ENCODE results near the gene PITX3. TPM values are rescaled to one million over a fixed set of nuclear protein-coding genes. Genes with fewer than 3 reads are reported as not detected.
A peak's percentile ranks its signal among the peaks of the same experiment; 100 is the strongest.

PITX3 gene
- total and polyA plus RNA-seq, 9 of the 15 experiments (the other 6 are each of a cell fraction or from before 2014, with no cell fraction given): 0.30 to 0.98 (median 0.95) TPM; not detected in 6

DNA sequence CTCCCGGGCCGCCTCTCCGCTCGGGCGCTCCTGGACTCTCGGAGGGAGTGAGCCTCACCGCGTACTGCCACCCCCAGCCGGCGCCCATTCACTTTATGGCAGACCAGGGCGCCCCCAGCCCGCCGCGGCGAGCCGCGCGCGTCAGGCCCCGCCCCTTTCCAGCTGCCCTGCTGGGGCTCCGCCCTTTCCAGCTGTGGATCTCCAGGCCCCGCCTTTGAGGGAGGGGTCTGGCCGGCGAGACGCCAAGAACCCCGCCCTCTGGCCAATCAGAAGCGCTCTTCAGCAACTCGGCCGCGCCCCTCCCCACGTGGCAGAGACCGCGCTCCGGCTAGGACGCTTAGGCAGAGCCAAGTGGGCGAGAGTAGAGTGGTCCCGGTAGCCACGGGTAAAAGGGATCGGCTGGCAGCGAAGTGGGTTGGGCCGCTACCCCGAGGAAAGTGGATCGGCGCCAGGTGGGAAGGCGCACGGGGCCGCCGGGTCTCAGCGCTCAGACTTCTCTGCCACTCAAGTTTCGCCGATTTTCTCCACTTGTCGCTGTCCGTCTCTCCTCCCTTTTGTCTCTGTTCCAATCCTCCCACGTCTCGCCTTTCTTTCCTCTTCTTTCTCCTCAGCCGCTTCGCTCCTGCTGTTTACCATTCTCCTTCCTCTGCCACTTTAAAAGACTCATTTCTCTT is at the start of gene PITX3 (continued):
- TF ChIP-seq ARID1B (IDR thresholded peaks at IDR 0.05): no peak
- no peak for TF ChIP-seq NFIX (CRISPR knock-in tag; IDR thresholded peaks at IDR 0.05; ENCODE audit: low read depth)
- TF ChIP-seq CBX3 (IDR thresholded peaks at IDR 0.05; ENCODE audit: borderline replicate concordance in 1 of 2, low read length in 2 of 2): no peak
- no peak for TF ChIP-seq CCAR2 (IDR thresholded peaks at IDR 0.05; ENCODE audit: low read depth, low read length)
- TF ChIP-seq, protein P1, sequence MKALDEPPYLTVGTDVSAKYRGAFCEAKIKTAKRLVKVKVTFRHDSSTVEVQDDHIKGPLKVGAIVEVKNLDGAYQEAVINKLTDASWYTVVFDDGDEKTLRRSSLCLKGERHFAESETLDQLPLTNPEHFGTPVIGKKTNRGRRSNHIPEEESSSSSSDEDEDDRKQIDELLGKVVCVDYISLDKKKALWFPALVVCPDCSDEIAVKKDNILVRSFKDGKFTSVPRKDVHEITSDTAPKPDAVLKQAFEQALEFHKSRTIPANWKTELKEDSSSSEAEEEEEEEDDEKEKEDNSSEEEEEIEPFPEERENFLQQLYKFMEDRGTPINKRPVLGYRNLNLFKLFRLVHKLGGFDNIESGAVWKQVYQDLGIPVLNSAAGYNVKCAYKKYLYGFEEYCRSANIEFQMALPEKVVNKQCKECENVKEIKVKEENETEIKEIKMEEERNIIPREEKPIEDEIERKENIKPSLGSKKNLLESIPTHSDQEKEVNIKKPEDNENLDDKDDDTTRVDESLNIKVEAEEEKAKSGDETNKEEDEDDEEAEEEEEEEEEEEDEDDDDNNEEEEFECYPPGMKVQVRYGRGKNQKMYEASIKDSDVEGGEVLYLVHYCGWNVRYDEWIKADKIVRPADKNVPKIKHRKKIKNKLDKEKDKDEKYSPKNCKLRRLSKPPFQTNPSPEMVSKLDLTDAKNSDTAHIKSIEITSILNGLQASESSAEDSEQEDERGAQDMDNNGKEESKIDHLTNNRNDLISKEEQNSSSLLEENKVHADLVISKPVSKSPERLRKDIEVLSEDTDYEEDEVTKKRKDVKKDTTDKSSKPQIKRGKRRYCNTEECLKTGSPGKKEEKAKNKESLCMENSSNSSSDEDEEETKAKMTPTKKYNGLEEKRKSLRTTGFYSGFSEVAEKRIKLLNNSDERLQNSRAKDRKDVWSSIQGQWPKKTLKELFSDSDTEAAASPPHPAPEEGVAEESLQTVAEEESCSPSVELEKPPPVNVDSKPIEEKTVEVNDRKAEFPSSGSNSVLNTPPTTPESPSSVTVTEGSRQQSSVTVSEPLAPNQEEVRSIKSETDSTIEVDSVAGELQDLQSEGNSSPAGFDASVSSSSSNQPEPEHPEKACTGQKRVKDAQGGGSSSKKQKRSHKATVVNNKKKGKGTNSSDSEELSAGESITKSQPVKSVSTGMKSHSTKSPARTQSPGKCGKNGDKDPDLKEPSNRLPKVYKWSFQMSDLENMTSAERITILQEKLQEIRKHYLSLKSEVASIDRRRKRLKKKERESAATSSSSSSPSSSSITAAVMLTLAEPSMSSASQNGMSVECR (CRISPR knock-in tag; IDR thresholded peaks at IDR 0.05): peak; percentile 85
- no peak for TF ChIP-seq RBM14 (IDR thresholded peaks at IDR 0.05; ENCODE audit: borderline replicate concordance, insufficient read depth, low read depth, low read length)
- TF ChIP-seq RCOR1 (IDR thresholded peaks at IDR 0.05; ENCODE audit: borderline replicate concordance in 1 of 2, low read depth in 2 of 2, low read length in 2 of 2): no peak
- no peak for TF ChIP-seq ZNF778 (CRISPR knock-in tag; IDR thresholded peaks at IDR 0.05)
- TF ChIP-seq, protein P2, sequence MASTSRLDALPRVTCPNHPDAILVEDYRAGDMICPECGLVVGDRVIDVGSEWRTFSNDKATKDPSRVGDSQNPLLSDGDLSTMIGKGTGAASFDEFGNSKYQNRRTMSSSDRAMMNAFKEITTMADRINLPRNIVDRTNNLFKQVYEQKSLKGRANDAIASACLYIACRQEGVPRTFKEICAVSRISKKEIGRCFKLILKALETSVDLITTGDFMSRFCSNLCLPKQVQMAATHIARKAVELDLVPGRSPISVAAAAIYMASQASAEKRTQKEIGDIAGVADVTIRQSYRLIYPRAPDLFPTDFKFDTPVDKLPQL (IDR thresholded peaks at IDR 0.05; ENCODE audit: extremely low read depth, insufficient read length): no peak
- TF ChIP-seq, protein P3, sequence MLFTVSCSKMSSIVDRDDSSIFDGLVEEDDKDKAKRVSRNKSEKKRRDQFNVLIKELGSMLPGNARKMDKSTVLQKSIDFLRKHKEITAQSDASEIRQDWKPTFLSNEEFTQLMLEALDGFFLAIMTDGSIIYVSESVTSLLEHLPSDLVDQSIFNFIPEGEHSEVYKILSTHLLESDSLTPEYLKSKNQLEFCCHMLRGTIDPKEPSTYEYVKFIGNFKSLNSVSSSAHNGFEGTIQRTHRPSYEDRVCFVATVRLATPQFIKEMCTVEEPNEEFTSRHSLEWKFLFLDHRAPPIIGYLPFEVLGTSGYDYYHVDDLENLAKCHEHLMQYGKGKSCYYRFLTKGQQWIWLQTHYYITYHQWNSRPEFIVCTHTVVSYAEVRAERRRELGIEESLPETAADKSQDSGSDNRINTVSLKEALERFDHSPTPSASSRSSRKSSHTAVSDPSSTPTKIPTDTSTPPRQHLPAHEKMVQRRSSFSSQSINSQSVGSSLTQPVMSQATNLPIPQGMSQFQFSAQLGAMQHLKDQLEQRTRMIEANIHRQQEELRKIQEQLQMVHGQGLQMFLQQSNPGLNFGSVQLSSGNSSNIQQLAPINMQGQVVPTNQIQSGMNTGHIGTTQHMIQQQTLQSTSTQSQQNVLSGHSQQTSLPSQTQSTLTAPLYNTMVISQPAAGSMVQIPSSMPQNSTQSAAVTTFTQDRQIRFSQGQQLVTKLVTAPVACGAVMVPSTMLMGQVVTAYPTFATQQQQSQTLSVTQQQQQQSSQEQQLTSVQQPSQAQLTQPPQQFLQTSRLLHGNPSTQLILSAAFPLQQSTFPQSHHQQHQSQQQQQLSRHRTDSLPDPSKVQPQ (CRISPR knock-in tag; IDR thresholded peaks at IDR 0.05; ENCODE audit: borderline replicate concordance): no peak
- TF ChIP-seq MCM3 (IDR thresholded peaks at IDR 0.05): no peak
- peak; percentile 53 for TF ChIP-seq HMGN3 (IDR thresholded peaks at IDR 0.05; ENCODE audit: borderline replicate concordance, extremely low read depth, insufficient read length, low read depth, low read length)
- TF ChIP-seq, protein P4, sequence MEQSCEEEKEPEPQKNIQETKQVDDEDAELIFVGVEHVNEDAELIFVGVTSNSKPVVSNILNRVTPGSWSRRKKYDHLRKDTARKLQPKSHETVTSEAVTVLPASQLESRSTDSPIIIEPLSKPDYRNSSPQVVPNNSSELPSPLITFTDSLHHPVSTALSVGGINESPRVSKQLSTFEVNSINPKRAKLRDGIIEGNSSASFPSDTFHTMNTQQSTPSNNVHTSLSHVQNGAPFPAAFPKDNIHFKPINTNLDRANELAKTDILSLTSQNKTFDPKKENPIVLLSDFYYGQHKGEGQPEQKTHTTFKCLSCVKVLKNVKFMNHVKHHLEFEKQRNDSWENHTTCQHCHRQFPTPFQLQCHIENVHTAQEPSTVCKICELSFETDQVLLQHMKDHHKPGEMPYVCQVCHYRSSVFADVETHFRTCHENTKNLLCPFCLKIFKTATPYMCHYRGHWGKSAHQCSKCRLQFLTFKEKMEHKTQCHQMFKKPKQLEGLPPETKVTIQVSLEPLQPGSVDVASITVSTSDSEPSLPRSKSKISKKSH (CRISPR knock-in tag; IDR thresholded peaks at IDR 0.05): no peak
- no peak for TF ChIP-seq DNMT1 (IDR thresholded peaks at IDR 0.05)
- no peak for TF ChIP-seq ZBTB1 (CRISPR knock-in tag; IDR thresholded peaks at IDR 0.05; ENCODE audit: borderline replicate concordance, low read depth)
- no peak for TF ChIP-seq EP300 (IDR thresholded peaks at IDR 0.05; ENCODE audit: low read length)
- TF ChIP-seq SREBF1 (IDR thresholded peaks at IDR 0.05; ENCODE audit: borderline replicate concordance, low read depth, low read length): no peak
- TF ChIP-seq GABPB2 (CRISPR knock-in tag; conservative IDR thresholded peaks at IDR 0.05): no peak
- TF ChIP-seq ZNF140 (CRISPR knock-in tag; IDR thresholded peaks at IDR 0.05): no peak
